A549 treated with CpdA at 1 μM for 4 hours (cell line): ENCODE results near the gene CUL1. TPM values are rescaled to one million over a fixed set of nuclear protein-coding genes. Genes with fewer than 3 reads are reported as not detected.

Experiments
- total RNA-seq: library from RNA; stranded (reverse); fragments of 200-300 nt; extraction: Qiagen RNA extraction; gene quantifications from 5 replicates; pipeline ENCODE4 v1.2.3, GENCODE V29; 2022; ENCODE audit warnings: low read depth

Gene CUL1
- 61.1 to 65.2 TPM (median 64.5 TPM) in 5 replicates for total RNA-seq

GRCh38 chr7:148698397-148699023 is at the start of gene CUL1:
Gene CUL1, plus strand, starts transcription at chr7:148698903. Its CDS starts 31,220 bp downstream, at chr7:148730123.

Other genes with a start within 250 kb of the CUL1 start
- not detected in 5 replicates for gene C7orf33, start 108.1 kb upstream of the CUL1 start, total RNA-seq
- gene EZH2, start 185.4 kb downstream of the CUL1 start, total RNA-seq, result 21.0 to 25.0 TPM (median 23.4 TPM) in 5 replicates